Karpas-422 (cell line): ENCODE measurements around the gene MARCKSL1. TPM values are rescaled to one million over a fixed set of nuclear protein-coding genes. Genes with fewer than 3 reads are reported as not detected.

ENCODE experiments used
- DNase-seq: peaks from one replicate; pipeline ENCODE4 v3.0.0-alpha.2; 2015
- H2AFZ ChIP-seq: fragments of 200-600 bp; sonication (generic); 2 replicates; pipeline ENCODE4 v1.6.1; 2014; ENCODE audit warnings: antibody characterized with exemption, low read length, mixed read lengths
- H3K27ac ChIP-seq: fragments of 200-600 bp; sonication (generic); 2 replicates; pipeline ENCODE4 v1.5.1; 2014; ENCODE audit warnings: mild to moderate bottlenecking, low read length, moderate library complexity
- H3K27me3 ChIP-seq: fragments of 200-600 bp; sonication (generic); 2 replicates; pipeline ENCODE4 v1.6.1; 2014; ENCODE audit warnings: low read length, mixed read lengths
- H3K36me3 ChIP-seq: fragments of 200-600 bp; sonication (generic); 2 replicates; pipeline ENCODE4 v1.6.1; 2014; ENCODE audit warnings: low read length, mixed read lengths; ENCODE audit not compliant: insufficient read depth
- H3K4me1 ChIP-seq: fragments of 200-600 bp; sonication (generic); 2 replicates; pipeline ENCODE4 v1.6.1; 2014; ENCODE audit warnings: mild to moderate bottlenecking, low read length, mixed read lengths
- H3K4me2 ChIP-seq: fragments of 200-600 bp; sonication (generic); 2 replicates; pipeline ENCODE4 v1.6.1; 2014; ENCODE audit warnings: low read length, low read depth, mild to moderate bottlenecking; ENCODE audit not compliant: poor library complexity, severe bottlenecking
- H3K4me3 ChIP-seq: fragments of 200-600 bp; sonication (generic); 2 replicates; pipeline ENCODE4 v1.5.1; 2014; ENCODE audit warnings: mild to moderate bottlenecking, antibody characterized with exemption, low read length, mixed read lengths
- H3K79me2 ChIP-seq: fragments of 200-600 bp; sonication (generic); 2 replicates; pipeline ENCODE4 v1.6.1; 2014; ENCODE audit warnings: mild to moderate bottlenecking, low read length, mixed read lengths
- H3K9ac ChIP-seq: fragments of 200-600 bp; sonication (generic); 2 replicates; pipeline ENCODE4 v1.6.0; 2014; ENCODE audit warnings: low read length
- H3K9me2 ChIP-seq: fragments of 200-600 bp; sonication (generic), shearing (Covaris generic); replicated peaks from 2 replicates; pipeline ENCODE4 v1.6.0; 2014; ENCODE audit warnings: mild to moderate bottlenecking, low read length, moderate library complexity; ENCODE audit not compliant: insufficient read depth
- H3K9me3 ChIP-seq: fragments of 300-700, 200-600 bp; sonication (generic); 2 replicates; pipeline ENCODE4 v1.6.1; 2014; ENCODE audit warnings: low read length, mixed read lengths
- H4K20me1 ChIP-seq: fragments of 200-600 bp; sonication (generic); 2 replicates; pipeline ENCODE4 v1.6.1; 2014; ENCODE audit warnings: mild to moderate bottlenecking, antibody characterized with exemption, low read length, low read depth; ENCODE audit not compliant: insufficient read depth
- total RNA-seq: library from RNA; depleted of rRNA; stranded (reverse); fragments of >200 nt; shearing (Covaris generic); gene quantifications from 2 replicates; pipeline ENCODE4 v1.2.3, GENCODE V29; 2014; ENCODE audit warnings: low replicate concordance

MARCKSL1 gene
- total RNA-seq, 1 experiment from 2014 or later: 262 TPM

DNA sequence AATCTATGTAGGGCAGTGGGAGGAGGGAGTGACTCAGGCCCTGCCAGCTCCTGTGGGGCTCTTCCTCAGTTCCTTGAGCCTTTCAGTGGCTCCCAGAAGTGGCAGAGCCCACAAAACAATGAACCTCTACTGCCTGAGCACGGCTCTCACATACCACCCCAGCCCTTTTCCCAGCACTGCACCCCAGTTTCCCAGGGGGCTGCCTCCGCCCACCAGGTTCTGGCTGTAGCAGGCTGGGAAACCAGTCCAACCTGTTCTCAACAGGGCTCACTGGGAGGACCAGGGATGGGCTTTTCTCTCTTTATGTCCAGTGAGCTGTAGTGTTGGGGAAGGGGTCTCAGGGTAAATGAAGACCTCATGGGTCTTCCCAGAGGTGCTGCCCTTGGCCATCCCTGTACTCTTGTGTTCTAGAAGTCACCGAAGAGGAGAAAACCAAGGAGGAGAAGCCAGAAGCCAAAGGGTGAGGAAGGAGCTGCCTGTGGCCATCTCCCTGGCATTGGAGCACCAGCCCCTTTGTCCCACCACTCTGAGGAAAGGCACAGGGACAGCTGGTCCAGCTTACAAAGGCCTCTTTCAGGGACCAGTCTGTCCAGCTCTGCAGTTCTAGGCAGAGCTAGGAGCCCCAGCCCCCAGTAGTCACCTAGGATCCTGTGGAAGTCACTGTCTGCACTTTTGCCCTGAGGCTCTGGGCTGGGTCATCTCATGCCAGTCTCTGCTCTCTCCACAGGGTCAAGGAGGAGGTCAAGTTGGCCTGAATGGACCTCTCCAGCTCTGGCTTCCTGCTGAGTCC is 3.5 kb downstream of the MARCKSL1 start:
- Histone ChIP-seq H4K20me1 (peaks cover 22% of the 10 kb centered on the region), H3K27ac (peak overlapping the region; percentile 89), H3K9me3 (no peaks in the 10 kb centered on the region), H2AFZ (no peak overlapping the region), H3K79me2 (peaks cover 16% of the 10 kb centered on the region), H3K9ac (no peak overlapping the region), H3K9me2 (no peaks in the 10 kb centered on the region), H3K4me2 (no peak overlapping the region), H3K36me3 (peaks cover 43% of the 10 kb centered on the region), H3K27me3 (no peaks in the 10 kb centered on the region), H3K4me3 (no peak overlapping the region), H3K4me1 (peaks cover 37% of the 10 kb centered on the region)
- peak; percentile 55 for DNase-seq

DNA sequence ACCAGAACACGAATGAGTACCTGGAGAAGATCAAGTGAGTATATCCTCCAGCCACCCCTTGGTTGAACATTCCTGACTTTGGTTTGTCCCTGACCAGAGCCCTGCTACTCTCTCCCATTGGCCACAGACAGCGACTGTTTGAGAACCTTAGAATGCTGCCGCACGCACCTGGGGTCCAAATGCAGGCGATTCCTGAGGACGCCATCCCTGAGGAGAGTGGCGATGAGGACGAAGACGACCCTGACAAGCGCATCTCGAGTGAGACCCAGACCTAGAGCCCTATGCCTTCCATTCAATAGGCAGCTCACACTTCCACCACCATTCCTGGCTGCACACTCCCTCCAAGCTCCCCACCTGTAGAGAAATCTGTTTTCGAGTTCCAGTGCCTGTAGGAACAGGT is 4.5 kb downstream of the MARCKSL1 start:
- Histone ChIP-seq H3K27me3 (no peaks in the 10 kb centered on the region), H3K27ac (no peak overlapping the region), H3K36me3 (peaks cover 48% of the 10 kb centered on the region), H3K4me2 (no peak overlapping the region), H3K9ac (no peak overlapping the region), H2AFZ (no peak overlapping the region), H3K4me3 (no peak overlapping the region), H3K9me2 (no peaks in the 10 kb centered on the region), H4K20me1 (peaks cover 23% of the 10 kb centered on the region), H3K4me1 (peaks cover 28% of the 10 kb centered on the region), H3K9me3 (no peaks in the 10 kb centered on the region), H3K79me2 (peaks cover 16% of the 10 kb centered on the region)
- DNase-seq: no peak

DNA sequence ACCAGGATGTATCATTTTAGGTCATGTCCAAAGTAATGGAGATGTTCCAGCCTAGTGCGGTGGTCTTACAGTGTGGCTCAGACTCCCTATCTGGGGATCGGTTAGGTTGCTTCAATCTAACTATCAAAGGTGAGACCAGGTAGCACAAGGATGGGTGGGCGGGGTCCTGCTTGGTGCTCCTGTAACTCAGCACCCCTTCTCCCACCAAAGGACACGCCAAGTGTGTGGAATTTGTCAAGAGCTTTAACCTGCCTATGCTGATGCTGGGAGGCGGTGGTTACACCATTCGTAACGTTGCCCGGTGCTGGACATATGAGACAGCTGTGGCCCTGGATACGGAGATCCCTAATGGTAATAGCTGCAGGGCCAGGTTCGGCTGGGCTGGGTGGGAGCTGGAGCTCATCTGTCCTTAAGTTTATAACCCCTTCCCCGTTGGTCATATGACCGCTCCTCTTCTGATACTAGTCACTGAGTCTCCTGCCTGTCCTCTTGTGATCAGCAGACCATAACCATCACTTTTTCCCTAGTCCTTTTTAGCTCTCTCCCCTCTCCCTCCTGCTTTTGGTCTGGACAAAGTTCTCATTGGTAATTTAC is 5.4 kb downstream of the MARCKSL1 start:
- Histone ChIP-seq H3K79me2 (peaks cover 16% of the 10 kb centered on the region), H3K9ac (no peak overlapping the region), H3K4me1 (peaks cover 24% of the 10 kb centered on the region), H3K27ac (no peak overlapping the region), H4K20me1 (peaks cover 23% of the 10 kb centered on the region), H2AFZ (no peak overlapping the region), H3K36me3 (peaks cover 48% of the 10 kb centered on the region), H3K9me3 (no peaks in the 10 kb centered on the region), H3K4me2 (no peak overlapping the region), H3K4me3 (no peak overlapping the region), H3K27me3 (no peaks in the 10 kb centered on the region), H3K9me2 (no peaks in the 10 kb centered on the region)
- DNase-seq: no peak

DNA sequence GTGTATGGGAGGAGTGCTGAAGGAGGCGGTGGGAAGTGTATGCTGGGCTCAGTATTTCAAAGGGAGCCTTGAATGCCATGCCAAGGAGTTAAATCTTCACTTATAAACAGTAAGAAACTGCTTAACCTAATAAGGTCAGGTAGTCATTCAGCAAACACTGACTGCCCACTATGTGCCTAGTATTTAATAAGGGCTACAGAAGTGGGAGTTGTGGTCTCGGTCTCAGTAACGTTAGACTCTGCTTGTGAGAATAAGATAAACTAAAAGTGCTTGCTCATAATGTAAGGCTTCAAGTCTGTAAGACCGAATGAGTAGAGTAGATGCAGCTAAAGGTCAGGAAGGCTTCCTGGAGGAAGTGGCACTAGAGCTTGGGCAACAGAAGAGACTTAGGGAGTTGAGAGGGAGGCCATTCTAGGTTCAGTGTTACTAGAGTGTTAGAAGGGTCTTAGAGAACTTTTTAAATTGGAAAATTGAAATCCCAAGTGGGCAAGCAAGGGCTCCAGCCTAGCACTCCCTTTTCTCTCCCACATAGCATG is 6.0 kb downstream of the MARCKSL1 start:
- Histone ChIP-seq H3K9me2 (no peaks in the 10 kb centered on the region), H3K4me1 (peaks cover 23% of the 10 kb centered on the region), H3K4me3 (no peak overlapping the region), H3K9ac (no peak overlapping the region), H4K20me1 (peaks cover 22% of the 10 kb centered on the region), H3K9me3 (no peaks in the 10 kb centered on the region), H3K36me3 (peaks cover 51% of the 10 kb centered on the region), H3K4me2 (no peak overlapping the region), H3K27ac (no peak overlapping the region), H2AFZ (no peak overlapping the region), H3K79me2 (peaks cover 12% of the 10 kb centered on the region), H3K27me3 (no peaks in the 10 kb centered on the region)
- DNase-seq: no peak

DNA sequence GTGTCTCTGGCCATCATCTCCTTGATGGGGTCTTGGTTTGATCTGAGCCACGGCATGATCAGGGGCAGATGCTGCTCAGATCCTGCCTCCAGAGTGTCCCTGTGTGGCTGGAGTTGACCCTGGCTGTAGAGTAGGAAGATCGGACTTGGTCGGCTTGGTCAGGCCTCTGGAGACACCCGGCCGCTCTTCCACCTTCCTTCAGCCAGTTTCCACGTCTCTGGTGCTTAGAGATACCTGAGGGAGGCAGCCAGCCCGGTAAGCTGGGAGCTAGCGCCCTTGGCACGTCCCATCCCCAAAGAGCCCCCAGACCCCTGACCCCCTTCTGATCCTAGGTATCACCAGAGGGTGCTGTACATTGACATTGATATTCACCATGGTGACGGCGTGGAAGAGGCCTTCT is 8.8 kb downstream of the MARCKSL1 start:
- Histone ChIP-seq H3K27me3 (no peaks in the 10 kb centered on the region), H3K9me2 (no peaks in the 10 kb centered on the region), H3K36me3 (peaks cover 49% of the 10 kb centered on the region), H3K9ac (no peak overlapping the region), H3K4me3 (no peak overlapping the region), H2AFZ (no peak overlapping the region), H3K27ac (no peak overlapping the region), H4K20me1 (peaks cover 9% of the 10 kb centered on the region; the same call in 1 of the 2 replicates), H3K4me1 (peaks cover 12% of the 10 kb centered on the region), H3K4me2 (no peak overlapping the region), H3K79me2 (peaks cover 10% of the 10 kb centered on the region; the same call in 1 of the 2 replicates), H3K9me3 (no peaks in the 10 kb centered on the region)
- DNase-seq: no peak

DNA sequence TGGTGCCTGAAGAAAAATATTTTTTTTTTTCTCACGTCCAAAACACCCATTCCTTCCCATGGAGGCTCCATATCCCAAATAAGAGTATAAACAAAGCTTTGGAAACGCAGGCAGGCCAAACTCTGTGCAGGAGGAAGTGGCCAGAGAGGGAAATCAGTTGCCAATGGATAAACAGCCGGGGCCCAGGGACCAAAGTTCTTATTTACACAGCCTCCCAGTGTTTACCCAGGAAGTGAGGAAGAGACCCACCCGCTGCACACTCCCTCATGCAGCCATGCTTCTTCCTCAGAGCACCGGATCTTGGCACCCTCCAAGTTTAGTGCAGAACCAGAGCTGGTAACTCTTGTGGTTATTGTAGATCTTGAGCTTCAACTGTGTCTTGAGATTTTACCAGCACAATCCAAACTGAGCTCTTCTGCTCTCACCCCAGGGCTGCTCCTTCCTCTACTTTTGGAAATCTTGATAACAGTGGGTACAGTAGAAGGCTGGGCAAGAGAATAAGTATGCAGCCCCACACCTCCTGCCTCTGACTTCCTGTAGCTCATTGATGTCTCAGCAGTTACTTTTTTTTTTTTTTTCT is 14.2 kb downstream of the MARCKSL1 start:
- Histone ChIP-seq H3K27me3 (no peaks in the 10 kb centered on the region), H3K4me3 (peak overlapping the region; percentile 22; the same call in 1 of the 2 replicates), H3K4me2 (peak overlapping the region; percentile 63), H3K9ac (peak overlapping the region; percentile 40), H3K4me1 (peaks cover 61% of the 10 kb centered on the region), H3K9me2 (no peaks in the 10 kb centered on the region), H2AFZ (no peak overlapping the region), H3K36me3 (peaks cover 35% of the 10 kb centered on the region), H3K27ac (peak overlapping the region; percentile 88), H3K9me3 (no peaks in the 10 kb centered on the region), H3K79me2 (peaks cover 51% of the 10 kb centered on the region), H4K20me1 (no peaks in the 10 kb centered on the region)
- peak; percentile 52 for DNase-seq

DNA sequence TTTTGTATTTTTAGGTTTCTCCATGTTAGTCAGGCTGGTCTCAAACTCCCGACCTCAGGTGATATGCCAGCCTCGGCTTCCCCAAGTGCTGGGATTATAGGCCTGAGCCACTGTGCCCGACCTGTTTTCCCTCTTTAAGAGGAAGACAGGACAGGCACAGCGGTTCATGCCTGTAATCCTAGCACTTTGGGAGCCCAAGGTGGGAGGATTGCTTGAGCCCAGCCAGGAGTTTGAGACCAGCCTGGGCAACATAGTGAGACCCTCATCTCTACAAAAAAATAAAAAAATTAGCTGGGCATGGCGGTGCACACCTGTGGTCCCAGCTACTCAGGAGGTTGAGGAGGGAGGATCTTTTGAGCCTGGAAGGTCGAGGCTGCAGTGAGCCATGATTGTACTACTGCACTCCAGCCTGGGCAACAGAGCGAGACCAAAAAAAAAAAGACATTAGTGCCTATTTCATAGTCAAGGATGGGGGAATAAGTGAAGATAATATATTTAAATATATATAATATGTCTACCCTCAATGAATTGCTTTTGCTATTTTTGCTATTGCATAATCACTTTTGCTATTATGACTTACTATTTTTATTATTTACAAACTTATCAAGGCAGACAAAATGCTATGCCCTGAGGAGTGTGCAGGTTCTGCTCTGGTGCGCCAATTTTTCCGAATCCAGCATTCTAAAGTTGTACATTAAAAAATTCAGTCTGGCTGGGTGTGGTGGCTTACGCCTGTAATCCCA is 17.7 kb downstream of the MARCKSL1 start:
- peak overlapping the region; percentile 44; the same call in 1 of the 2 replicates for H3K4me3 ChIP-seq
- H3K9me3 ChIP-seq: no peaks in the 10 kb centered on the region
- peak overlapping the region; percentile 90 for H3K27ac ChIP-seq
- H3K4me1 ChIP-seq: peaks cover 77% of the 10 kb centered on the region
- DNase-seq: no peak
- H3K36me3 ChIP-seq: peaks cover 19% of the 10 kb centered on the region
- H2AFZ ChIP-seq: no peak overlapping the region
- no peaks in the 10 kb centered on the region for H3K9me2 ChIP-seq
- peak overlapping the region; percentile 53 for H3K9ac ChIP-seq
- H3K27me3 ChIP-seq: no peaks in the 10 kb centered on the region
- H3K4me2 ChIP-seq: peak overlapping the region; percentile 62
- peaks cover 60% of the 10 kb centered on the region for H3K79me2 ChIP-seq
- no peaks in the 10 kb centered on the region for H4K20me1 ChIP-seq
